ENCODE measurements around the gene PRSS56. TPM values are rescaled to one million over a fixed set of nuclear protein-coding genes. Genes with fewer than 3 reads are reported as not detected.

PRSS56 gene
- total and polyA plus RNA-seq, 2 of the 13 experiments (the other 11 are each of a cell fraction or from before 2014, with no cell fraction given), result not detected

DNA sequence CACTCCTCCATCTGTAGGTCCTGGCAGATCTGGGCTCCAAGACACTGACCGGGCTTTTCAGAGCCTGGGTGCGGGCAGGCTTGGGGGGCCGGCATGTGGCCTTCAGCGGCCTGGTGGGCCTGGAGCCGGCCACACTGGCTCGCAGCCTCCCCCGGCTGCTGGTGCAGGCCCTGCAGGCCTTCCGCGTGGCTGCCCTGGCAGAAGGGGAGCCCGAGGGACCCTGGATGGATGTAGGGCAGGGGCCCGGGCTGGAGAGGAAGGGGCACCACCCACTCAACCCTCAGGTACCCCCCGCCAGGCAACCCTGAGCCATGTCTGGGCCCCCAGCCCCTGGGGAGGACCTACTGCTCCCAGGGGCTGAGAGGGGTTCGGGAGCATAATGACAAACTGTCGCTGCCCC lies 5.0 kb downstream of the PRSS56 start (continued):
- TF ChIP-seq, protein P1, sequence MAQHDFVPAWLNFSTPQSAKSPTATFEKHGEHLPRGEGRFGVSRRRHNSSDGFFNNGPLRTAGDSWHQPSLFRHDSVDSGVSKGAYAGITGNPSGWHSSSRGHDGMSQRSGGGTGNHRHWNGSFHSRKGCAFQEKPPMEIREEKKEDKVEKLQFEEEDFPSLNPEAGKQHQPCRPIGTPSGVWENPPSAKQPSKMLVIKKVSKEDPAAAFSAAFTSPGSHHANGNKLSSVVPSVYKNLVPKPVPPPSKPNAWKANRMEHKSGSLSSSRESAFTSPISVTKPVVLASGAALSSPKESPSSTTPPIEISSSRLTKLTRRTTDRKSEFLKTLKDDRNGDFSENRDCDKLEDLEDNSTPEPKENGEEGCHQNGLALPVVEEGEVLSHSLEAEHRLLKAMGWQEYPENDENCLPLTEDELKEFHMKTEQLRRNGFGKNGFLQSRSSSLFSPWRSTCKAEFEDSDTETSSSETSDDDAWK (CRISPR knock-in tag; IDR thresholded peaks at IDR 0.05), result no peak

DNA sequence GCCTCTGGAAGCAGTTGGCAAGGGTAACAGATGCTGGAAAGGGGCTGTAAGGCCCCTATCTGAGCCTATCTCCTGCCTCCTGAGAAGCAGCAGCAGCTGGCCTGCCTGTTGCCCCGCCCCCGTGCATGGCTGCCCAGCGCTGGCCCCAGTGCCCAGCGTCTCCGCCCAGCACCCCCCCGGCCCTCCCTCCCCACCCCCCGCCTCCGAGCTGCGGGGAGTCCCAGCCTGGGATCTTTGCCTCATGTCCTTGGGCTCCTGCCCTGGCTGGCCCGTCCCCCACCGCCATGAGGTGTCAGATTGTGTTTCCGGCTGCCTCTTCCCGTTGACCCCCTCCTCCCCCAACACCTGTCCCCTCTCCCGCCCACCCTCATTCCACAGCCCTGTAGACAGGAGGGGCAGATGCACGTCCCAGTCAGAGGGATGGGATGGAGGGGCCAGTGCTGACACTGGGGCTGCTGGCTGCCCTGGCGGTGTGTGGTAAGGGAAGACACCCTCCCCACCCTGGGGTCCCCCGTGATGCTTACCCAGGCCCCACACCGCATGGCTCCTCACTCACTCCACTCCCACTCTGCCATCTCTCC lies 5.7 kb downstream of the PRSS56 start, which contains the start of gene CHRND:
Gene CHRND, plus strand, starts transcription at position 370 of the 581 bp plus-strand sequence. Its CDS starts 56 bp downstream, at position 426.
- in situ Hi-C loops (cut with HindIII; ENCODE audit: extremely low pct_ligation_motif_present, low pct_unique_long_range_greater_than_20kb) (no loop called here), intact Hi-C loops (cut with micrococcal nuclease; ENCODE audit: unreplicated experiment) (loop anchor here (10.0 kb wide), 1 partner anchor 621 kb away; no protein-coding TSS in a partner anchor)
- FAIRE-seq (no peak), DNase-seq (ENCODE audit: low spot score) (peak; percentile 23), ATAC-seq (peak; percentile 2; the same call in 1 of the 3 replicates)
- Histone ChIP-seq H4K20me1 (ENCODE audit: insufficient read depth, low read length) (no peaks in the 10 kb centered on the region), H3K36me3 (replicated peaks in 1 of 2; ENCODE audit: control insufficient read depth in 1 of 2, insufficient read depth in 2 of 2, low read length in 2 of 2) (no peaks in the 10 kb centered on the region), H2AFZ (ENCODE audit: low read length) (no peak within 1 kb of the TSS), H3K4me3 (replicated peaks in 1 of 3; ENCODE audit: insufficient read depth in 1 of 3, low read depth in 2 of 3, low read length in 3 of 3) (peak within 1 kb of the TSS in 1 of 3 experiments; percentile 58; a peak in 1 of 6 replicates), H3K4me2 (ENCODE audit: low read depth, low read length) (peak within 1 kb of the TSS; percentile 71), H3K4me1 (ENCODE audit: insufficient read depth, low read length) (peaks cover 37% of the 10 kb centered on the region), H3K79me2 (ENCODE audit: insufficient read depth, low read length) (no peaks in the 10 kb centered on the region), H3K9me3 (ENCODE audit: low read length) (no peaks in the 10 kb centered on the region), H3K9ac (ENCODE audit: insufficient read depth, low read depth, low read length) (no peak within 1 kb of the TSS), H3K27me3 (ENCODE audit: control insufficient read depth in 1 of 2, insufficient read depth in 2 of 2, low read length in 2 of 2) (peaks cover 32 to 88% of the 10 kb centered on the region in 2 experiments), H3K27ac (ENCODE audit: extremely low read length, insufficient read depth, low read length) (no peak within 1 kb of the TSS)
- ChIA-PET POLR2A (interaction anchor here (1.6 kb wide), 1 partner anchor 25 kb away, joined by 3 read pairs; the partner anchor contains the start of genes EIF4E2 and TIGD1), CTCF (ENCODE audit: low intra/inter-chr PET ratio, low total read pairs) (no interaction called here)
- 6% methylated on average over 15 of the region's 18 CpGs for WGBS (ENCODE audit: low lambda C conversion rate)
- no TSS peak for BruUV-seq (replicated peaks)
- no peak for TF ChIP-seq ZNF34 (CRISPR knock-in tag; IDR thresholded peaks at IDR 0.05; ENCODE audit: borderline replicate concordance)
- TF ChIP-seq, protein P2, sequence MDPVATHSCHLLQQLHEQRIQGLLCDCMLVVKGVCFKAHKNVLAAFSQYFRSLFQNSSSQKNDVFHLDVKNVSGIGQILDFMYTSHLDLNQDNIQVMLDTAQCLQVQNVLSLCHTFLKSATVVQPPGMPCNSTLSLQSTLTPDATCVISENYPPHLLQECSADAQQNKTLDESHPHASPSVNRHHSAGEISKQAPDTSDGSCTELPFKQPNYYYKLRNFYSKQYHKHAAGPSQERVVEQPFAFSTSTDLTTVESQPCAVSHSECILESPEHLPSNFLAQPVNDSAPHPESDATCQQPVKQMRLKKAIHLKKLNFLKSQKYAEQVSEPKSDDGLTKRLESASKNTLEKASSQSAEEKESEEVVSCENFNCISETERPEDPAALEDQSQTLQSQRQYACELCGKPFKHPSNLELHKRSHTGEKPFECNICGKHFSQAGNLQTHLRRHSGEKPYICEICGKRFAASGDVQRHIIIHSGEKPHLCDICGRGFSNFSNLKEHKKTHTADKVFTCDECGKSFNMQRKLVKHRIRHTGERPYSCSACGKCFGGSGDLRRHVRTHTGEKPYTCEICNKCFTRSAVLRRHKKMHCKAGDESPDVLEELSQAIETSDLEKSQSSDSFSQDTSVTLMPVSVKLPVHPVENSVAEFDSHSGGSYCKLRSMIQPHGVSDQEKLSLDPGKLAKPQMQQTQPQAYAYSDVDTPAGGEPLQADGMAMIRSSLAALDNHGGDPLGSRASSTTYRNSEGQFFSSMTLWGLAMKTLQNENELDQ (CRISPR knock-in tag; IDR thresholded peaks at IDR 0.05; ENCODE audit: borderline replicate concordance), result no peak
- no peak for TF ChIP-seq BRD4 (CRISPR knock-in tag; IDR thresholded peaks at IDR 0.05)
- TF ChIP-seq PAX8 (CRISPR knock-in tag; IDR thresholded peaks at IDR 0.05; ENCODE audit: borderline replicate concordance), result no peak
- no peak for TF ChIP-seq ZNF709 (CRISPR knock-in tag; IDR thresholded peaks at IDR 0.05)
- TF ChIP-seq HES4 (CRISPR knock-in tag; IDR thresholded peaks at IDR 0.05; ENCODE audit: borderline replicate concordance), result no peak
- no peak for TF ChIP-seq ZSCAN9 (CRISPR knock-in tag; IDR thresholded peaks at IDR 0.05; ENCODE audit: borderline replicate concordance)
- TF ChIP-seq, protein P3, sequence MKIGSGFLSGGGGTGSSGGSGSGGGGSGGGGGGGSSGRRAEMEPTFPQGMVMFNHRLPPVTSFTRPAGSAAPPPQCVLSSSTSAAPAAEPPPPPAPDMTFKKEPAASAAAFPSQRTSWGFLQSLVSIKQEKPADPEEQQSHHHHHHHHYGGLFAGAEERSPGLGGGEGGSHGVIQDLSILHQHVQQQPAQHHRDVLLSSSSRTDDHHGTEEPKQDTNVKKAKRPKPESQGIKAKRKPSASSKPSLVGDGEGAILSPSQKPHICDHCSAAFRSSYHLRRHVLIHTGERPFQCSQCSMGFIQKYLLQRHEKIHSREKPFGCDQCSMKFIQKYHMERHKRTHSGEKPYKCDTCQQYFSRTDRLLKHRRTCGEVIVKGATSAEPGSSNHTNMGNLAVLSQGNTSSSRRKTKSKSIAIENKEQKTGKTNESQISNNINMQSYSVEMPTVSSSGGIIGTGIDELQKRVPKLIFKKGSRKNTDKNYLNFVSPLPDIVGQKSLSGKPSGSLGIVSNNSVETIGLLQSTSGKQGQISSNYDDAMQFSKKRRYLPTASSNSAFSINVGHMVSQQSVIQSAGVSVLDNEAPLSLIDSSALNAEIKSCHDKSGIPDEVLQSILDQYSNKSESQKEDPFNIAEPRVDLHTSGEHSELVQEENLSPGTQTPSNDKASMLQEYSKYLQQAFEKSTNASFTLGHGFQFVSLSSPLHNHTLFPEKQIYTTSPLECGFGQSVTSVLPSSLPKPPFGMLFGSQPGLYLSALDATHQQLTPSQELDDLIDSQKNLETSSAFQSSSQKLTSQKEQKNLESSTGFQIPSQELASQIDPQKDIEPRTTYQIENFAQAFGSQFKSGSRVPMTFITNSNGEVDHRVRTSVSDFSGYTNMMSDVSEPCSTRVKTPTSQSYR (CRISPR knock-in tag; IDR thresholded peaks at IDR 0.05; ENCODE audit: borderline replicate concordance), result peak; percentile 41; the same call in 1 of the 2 replicates
- TF ChIP-seq, protein P4, sequence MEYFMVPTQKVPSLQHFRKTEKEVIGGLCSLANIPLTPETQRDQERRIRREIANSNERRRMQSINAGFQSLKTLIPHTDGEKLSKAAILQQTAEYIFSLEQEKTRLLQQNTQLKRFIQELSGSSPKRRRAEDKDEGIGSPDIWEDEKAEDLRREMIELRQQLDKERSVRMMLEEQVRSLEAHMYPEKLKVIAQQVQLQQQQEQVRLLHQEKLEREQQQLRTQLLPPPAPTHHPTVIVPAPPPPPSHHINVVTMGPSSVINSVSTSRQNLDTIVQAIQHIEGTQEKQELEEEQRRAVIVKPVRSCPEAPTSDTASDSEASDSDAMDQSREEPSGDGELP (IDR thresholded peaks at IDR 0.05; ENCODE audit: borderline replicate concordance, low read depth), result peak; percentile 21; the same call in 1 of the 2 replicates

Measured in HepG2 (cell line).